GM12865 (cell line): ENCODE measurements around the gene PTPN13.

Experiments
- DNase-seq: peaks from one replicate; pipeline ENCODE4 v3.0.0; 2010; ENCODE audit warnings: low read depth
- H3K4me3 ChIP-seq: 2 replicates; pipeline ENCODE4 v1.5.1; 2011; ENCODE audit warnings: mild to moderate bottlenecking, low read depth, low read length, control low read depth
- TF ChIP-seq, protein P1 (sequence below): IDR thresholded peaks from 2 replicates; pipeline ENCODE4 v1.5.1; 2011; ENCODE audit warnings: low read length, control low read depth, low read depth, inconsistent platforms; ENCODE audit not compliant: insufficient read depth; ENCODE audit errors: missing control alignments

PTPN13 gene, protein sequence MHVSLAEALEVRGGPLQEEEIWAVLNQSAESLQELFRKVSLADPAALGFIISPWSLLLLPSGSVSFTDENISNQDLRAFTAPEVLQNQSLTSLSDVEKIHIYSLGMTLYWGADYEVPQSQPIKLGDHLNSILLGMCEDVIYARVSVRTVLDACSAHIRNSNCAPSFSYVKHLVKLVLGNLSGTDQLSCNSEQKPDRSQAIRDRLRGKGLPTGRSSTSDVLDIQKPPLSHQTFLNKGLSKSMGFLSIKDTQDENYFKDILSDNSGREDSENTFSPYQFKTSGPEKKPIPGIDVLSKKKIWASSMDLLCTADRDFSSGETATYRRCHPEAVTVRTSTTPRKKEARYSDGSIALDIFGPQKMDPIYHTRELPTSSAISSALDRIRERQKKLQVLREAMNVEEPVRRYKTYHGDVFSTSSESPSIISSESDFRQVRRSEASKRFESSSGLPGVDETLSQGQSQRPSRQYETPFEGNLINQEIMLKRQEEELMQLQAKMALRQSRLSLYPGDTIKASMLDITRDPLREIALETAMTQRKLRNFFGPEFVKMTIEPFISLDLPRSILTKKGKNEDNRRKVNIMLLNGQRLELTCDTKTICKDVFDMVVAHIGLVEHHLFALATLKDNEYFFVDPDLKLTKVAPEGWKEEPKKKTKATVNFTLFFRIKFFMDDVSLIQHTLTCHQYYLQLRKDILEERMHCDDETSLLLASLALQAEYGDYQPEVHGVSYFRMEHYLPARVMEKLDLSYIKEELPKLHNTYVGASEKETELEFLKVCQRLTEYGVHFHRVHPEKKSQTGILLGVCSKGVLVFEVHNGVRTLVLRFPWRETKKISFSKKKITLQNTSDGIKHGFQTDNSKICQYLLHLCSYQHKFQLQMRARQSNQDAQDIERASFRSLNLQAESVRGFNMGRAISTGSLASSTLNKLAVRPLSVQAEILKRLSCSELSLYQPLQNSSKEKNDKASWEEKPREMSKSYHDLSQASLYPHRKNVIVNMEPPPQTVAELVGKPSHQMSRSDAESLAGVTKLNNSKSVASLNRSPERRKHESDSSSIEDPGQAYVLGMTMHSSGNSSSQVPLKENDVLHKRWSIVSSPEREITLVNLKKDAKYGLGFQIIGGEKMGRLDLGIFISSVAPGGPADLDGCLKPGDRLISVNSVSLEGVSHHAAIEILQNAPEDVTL (N-terminal part only)

DNA sequence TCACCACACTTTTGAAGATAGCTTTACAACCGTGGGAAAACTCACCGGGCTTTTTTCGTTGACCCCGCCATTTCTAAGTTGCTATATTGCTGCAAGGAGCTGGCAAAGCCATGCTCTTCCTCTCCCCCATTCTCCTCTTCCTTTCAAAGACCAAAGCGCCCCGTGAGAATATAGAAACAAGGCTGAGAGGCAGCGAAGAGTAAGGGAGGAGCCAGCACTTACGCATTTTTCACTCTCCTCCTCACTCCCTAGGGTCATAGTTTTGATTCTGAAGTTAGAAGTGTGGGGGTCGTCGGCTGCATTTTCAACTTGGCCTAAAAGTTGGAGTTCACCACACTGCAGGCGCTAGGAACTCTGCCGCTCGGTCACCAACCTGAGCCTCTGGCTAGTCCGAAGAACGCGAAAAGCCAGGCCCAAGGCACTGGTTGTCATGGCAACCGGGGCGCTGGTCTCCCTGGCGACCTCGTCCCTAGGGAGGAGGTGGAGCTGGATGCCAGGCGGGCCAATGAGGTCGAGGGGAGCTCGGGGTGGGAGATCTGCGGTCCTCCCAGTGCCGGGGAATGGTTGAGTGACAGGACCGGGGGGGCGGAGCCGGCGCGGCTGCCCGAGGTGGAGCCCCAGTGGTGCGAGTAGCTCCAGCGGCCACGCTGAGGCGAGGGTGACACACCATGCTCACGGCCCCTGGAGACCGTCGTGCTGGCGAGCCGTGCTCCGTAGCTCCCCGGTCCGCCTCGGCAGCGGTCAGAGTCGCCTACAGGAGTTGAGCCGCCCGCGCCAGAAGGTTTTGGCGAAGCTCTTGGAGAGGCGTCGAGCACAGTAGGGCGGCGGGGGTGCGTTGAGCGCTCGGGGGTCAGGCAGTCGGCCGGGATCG, at the start of gene PTPN13:
Gene PTPN13, plus strand, starts transcription at position 628 of the 871 bp plus-strand sequence. CDS start 40,942 bp downstream, outside the sequence.
- DNase-seq: peak; percentile 100
- peak within 1 kb of the TSS; percentile 79 for H3K4me3 ChIP-seq
- TF ChIP-seq, protein P1, sequence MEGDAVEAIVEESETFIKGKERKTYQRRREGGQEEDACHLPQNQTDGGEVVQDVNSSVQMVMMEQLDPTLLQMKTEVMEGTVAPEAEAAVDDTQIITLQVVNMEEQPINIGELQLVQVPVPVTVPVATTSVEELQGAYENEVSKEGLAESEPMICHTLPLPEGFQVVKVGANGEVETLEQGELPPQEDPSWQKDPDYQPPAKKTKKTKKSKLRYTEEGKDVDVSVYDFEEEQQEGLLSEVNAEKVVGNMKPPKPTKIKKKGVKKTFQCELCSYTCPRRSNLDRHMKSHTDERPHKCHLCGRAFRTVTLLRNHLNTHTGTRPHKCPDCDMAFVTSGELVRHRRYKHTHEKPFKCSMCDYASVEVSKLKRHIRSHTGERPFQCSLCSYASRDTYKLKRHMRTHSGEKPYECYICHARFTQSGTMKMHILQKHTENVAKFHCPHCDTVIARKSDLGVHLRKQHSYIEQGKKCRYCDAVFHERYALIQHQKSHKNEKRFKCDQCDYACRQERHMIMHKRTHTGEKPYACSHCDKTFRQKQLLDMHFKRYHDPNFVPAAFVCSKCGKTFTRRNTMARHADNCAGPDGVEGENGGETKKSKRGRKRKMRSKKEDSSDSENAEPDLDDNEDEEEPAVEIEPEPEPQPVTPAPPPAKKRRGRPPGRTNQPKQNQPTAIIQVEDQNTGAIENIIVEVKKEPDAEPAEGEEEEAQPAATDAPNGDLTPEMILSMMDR: no peak

DNA sequence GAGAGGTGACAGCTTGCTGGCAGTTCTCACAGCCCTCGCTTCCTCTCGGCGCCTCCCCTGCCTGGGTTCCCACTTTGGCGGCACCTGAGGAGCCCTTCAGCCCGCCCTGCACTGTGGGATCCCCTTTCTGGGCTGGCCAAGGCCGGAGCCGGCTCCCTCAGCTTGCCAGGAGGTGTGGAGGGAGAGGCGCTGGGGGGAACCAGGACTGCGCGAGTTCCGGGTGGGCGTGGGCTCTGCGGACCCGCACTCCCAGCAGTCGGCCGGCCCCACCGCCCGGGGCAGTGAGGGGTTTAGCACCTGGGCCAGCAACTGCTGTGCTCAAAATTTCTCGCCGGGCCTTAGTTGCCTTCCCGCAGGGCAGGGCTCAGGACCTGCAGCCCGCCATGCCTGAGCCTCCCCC, 47.0 kb upstream of the PTPN13 start:
- DNase-seq: no peak
- no peak overlapping the region for H3K4me3 ChIP-seq
- TF ChIP-seq, protein P1: no peak

DNA sequence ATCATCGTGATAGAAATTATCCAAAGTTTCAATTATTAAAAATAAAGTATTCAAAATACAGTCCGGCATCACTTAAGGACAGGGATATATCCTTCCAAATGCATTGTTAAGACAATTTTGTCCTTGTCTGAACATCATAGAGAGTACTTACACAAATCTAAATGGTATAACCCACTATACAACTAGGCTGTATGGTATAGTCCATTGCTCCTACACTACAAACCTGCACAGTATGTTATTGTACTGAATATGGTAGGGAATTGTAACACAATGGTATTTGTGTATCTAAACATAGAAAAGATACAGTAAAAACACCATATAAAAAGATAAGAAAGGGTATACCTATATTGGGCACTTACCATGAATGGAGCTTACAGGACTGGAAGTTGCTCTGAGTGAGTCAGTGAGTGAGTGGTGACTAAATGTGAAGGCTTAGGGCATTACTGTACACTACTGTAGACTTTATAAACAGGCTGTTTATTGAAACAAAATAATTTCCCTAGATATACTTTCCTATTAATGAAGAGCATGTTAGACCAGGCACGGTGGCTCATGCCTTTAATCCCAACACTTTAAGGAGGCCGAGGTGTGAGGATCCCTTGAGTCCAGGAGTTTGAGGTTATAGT, 44.8 kb upstream of the PTPN13 start:
- TF ChIP-seq, protein P1: no peak
- no peak overlapping the region for H3K4me3 ChIP-seq
- DNase-seq: no peak

DNA sequence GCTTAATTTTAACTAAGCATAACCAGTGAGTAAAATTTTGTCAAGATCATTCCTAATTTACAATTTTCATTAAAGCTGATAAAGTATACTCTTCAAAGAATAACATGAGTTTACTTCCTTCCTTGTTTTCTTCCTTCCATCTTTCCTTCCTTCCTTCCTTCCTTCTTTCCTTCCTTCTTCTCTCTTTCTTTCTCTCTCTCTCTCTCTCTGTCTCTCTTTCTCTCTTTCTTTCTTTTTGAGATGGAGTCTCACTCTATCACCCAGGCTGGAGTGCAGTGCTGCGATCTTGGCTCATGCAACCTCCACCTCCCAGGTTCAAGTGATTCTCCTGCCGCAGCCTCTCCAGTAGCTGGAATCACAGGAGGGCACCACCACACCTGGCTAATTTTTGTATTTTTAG, 42.7 kb upstream of the PTPN13 start:
- no peak overlapping the region for H3K4me3 ChIP-seq
- no peak for DNase-seq
- TF ChIP-seq, protein P1: no peak

DNA sequence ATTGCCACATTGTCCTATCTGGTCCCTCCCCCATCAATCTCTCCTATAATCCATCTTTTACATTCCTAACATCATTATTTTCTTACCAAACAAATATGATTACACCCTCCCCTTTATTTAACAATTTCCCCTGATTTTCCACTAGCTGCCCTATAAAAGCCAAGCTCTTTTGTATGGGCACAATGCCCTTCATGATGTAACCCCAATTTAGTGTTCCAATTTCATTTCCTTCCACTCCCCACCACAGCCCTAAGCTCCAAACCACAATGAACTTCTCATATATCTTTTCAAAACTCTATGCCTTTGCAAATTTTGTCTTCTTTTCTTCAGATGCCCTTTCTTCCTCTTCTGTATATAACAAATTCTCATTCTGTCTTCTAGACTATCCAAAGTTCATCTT, 39.5 kb upstream of the PTPN13 start:
- H3K4me3 ChIP-seq: no peak overlapping the region
- DNase-seq: peak; percentile 24
- TF ChIP-seq, protein P1: no peak
